NCI-H146 treated with DMSO at 0.1 percent for 48 hours (cell line): ENCODE data around the gene SPARCL1.

ENCODE experiments used
- DNase-seq: peaks from one replicate; lab custom pipeline; 2025; ENCODE audit not compliant: unreplicated experiment; lab: John Stamatoyannopoulos, UW

Gene SPARCL1

GRCh38 chr4:87541521-87541920, 12.3 kb upstream of the SPARCL1 start:
- DNase-seq = no peak

GRCh38 chr4:87540146-87541058, 11.2 kb upstream of the SPARCL1 start:
- DNase-seq = no peak

- DNase-seq = no peak
These were observed 3.7 kb upstream of the SPARCL1 start for GRCh38 chr4:87532907-87533306.

- no peak for DNase-seq
These were observed 2.9 kb upstream of the SPARCL1 start for GRCh38 chr4:87532109-87532508.

DNA sequence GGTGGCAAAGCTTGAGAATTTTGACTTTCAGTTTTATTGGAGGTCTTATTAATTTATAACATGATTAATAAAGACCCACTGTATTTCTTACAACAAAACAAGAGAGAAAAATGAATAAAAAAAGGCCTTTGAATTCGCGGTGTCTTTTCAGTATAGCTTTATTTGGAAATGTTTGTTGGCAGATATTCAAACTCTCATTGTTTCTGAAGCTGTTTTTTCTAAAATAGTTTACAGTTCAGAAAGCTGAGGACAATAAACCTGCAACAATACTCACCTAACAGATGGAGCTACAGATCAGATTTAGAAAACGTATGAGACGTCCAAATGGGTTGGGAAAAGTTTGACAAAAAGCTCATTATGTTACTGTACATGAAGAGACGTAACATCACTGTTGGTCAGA, 2.4 kb upstream of the SPARCL1 start:
- DNase-seq = no peak

DNA sequence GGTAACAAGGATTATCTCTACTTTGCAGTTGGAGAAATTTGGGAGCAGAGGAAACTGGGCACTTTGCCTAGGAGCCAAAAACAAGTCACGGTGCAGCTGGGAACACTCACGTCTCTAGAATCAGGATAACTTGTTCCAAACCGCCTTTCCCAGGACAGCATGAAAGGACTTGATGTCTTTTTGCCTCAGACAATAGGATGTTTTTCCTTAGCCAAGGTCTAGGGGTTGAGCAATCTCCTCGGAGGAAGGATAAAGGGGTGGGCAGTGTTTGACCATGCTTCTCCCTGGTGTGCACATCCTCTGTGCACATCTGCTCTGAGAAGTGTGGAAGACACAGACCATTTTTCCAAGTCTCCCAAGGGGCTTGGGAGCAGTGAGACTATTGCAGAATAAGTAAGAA, 1.7 kb upstream of the SPARCL1 start:
- DNase-seq = no peak

DNA sequence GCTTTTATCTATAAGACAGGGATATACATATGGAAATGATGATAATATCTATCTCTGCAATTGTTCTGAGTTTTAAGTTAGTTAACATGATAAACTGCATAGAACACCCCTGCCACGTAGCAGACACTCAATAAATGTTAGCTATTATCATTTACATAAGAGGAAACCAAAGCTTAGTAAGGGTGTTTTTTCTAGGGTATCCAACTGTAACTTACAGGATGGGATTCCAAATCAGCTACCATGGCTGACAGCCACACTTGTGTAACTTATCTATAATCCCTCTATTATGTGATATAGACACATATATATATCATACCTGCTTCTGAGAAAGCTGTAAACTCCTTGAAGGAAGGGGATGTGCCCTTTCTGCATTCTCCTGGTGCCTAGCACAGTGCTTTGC, 1.1 kb upstream of the SPARCL1 start:
- no peak for DNase-seq

- no peak for DNase-seq
These were observed 1.6 kb downstream of the SPARCL1 start for GRCh38 chr4:87527431-87528220.

GRCh38 chr4:87525636-87526295, 3.4 kb downstream of the SPARCL1 start:
- DNase-seq = no peak

GRCh38 chr4:87524456-87524855, 4.7 kb downstream of the SPARCL1 start:
- DNase-seq = no peak

GRCh38 chr4:87523307-87523706, 5.9 kb downstream of the SPARCL1 start:
- DNase-seq = no peak

DNA sequence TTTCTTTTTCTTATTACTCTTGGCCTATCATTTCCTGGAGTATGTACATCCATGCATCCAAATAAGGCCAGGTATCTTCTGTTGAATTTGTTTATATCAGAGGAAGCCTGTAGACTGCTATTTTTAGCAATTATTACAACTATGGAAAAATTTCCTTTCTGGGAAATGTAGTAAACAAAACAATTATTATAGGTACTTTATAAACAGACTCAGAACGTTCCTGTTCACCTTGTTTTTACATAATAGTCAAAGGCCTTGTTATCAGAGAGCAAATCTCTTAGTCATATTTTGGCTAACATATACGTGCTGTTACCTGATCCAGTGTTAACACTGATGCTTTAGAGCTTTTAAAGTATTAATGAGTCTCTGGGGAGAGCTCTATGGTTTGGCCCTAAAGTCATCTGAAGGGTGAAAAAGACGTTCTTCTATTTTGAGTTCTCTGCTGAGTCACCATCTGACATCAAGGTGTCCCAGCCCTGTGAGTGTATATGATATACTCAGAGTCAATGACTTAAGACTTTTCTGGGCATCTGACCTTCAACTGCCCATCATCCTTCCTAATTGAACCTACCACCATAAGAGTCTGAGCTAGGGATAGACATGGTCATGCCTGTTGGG, 7.3 kb downstream of the SPARCL1 start:
- no peak for DNase-seq

DNA sequence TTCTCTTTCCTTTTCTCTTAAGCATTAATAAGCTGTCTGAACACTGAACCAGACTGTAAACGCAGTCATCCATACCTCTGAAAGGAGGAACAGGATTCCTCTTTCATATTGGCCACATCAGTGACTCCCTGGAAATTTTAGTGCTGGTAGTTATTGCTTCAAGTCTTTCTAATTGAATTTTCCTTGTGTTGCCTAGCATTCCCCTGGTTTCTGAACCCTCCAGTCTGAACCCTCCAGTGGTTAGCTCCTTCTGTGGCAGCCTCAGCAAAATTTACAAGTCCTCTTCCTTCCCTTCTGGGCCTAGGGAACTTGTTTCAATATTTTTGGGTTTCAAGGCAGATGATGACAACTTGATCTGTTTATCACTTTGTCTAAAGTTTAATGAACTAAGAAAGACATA, 7.9 kb downstream of the SPARCL1 start:
- no peak for DNase-seq

DNA sequence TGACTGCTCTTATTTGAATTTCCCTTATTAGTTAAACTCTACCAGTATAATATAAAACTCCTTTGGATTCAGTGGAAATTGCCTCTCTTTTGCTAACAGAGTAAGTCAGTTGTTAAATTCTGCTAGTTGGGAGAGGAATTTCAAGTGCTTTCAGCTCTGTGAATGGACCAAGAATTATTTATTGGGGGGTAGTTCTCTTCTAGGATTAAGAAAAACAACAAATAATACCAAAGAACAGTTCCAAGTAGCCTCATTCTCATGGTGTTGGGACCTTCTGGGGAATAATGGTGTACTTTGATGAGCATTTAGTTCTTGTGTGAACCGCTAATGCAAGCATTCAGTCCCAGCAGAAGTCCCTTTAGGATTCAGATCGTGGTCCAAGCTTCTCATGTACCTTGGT, 11.6 kb downstream of the SPARCL1 start:
- DNase-seq = no peak

GRCh38 chr4:87516683-87517082, 12.5 kb downstream of the SPARCL1 start:
- no peak for DNase-seq

- DNase-seq = no peak
These were observed 16.8 kb downstream of the SPARCL1 start for GRCh38 chr4:87512400-87512799.

GRCh38 chr4:87511500-87511899, 17.7 kb downstream of the SPARCL1 start:
- DNase-seq = no peak

DNA sequence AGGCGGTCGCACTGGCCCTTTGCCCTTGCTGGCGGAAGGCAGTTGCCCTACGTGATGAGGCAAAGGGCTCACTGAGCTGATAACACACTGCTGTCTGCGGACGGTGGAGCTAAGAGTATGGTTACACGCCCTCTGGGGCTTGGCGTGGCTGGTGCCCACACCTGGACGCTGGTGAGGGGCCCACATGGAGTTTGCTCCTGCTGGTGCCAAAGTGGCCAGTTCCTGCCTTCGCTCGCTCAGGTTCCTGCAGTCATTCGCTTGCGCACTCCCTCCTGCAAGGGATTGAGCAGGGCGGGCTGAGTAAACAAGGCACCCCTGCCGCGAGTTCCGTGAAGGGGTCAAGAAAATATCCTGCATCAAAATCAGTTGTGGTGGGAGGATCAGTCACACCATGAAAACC, 18.4 kb downstream of the SPARCL1 start:
- DNase-seq = no peak

GRCh38 chr4:87506974-87507701, 22.0 kb downstream of the SPARCL1 start:
- no peak for DNase-seq

GRCh38 chr4:87505862-87506261, 23.3 kb downstream of the SPARCL1 start:
- no peak for DNase-seq
